ENCODE data around the gene PNPLA3.

PNPLA3 gene

GRCh38 chr22:43885319-43885671 is 38.3 kb upstream of the PNPLA3 start:
- DNase-seq (ENCODE audit: low read depth), result no peak
- no peak for TF ChIP-seq CTCF (conservative IDR thresholded peaks at IDR 0.05; ENCODE audit: low read depth, low read length)
- H3K4me3 ChIP-seq (ENCODE audit: low read depth, low read length), result no peak overlapping the region

- DNase-seq (ENCODE audit: low read depth), result no peak
- no peak for TF ChIP-seq CTCF (conservative IDR thresholded peaks at IDR 0.05; ENCODE audit: low read depth, low read length)
- no peak overlapping the region for H3K4me3 ChIP-seq (ENCODE audit: low read depth, low read length)
Observed at GRCh38 chr22:43885786-43886185, 37.8 kb upstream of the PNPLA3 start.

GRCh38 chr22:43886231-43886630 is 37.4 kb upstream of the PNPLA3 start:
- DNase-seq (ENCODE audit: low read depth), result no peak
- no peak for TF ChIP-seq CTCF (conservative IDR thresholded peaks at IDR 0.05; ENCODE audit: low read depth, low read length)
- H3K4me3 ChIP-seq (ENCODE audit: low read depth, low read length), result no peak overlapping the region

GRCh38 chr22:43887391-43887790 is 36.2 kb upstream of the PNPLA3 start:
- no peak for TF ChIP-seq CTCF (conservative IDR thresholded peaks at IDR 0.05; ENCODE audit: low read depth, low read length)
- no peak overlapping the region for H3K4me3 ChIP-seq (ENCODE audit: low read depth, low read length)
- DNase-seq (ENCODE audit: low read depth), result no peak

GRCh38 chr22:43888740-43889139 is 34.9 kb upstream of the PNPLA3 start:
- no peak overlapping the region for H3K4me3 ChIP-seq (ENCODE audit: low read depth, low read length)
- no peak for DNase-seq (ENCODE audit: low read depth)
- TF ChIP-seq CTCF (conservative IDR thresholded peaks at IDR 0.05; ENCODE audit: low read depth, low read length), result no peak

GRCh38 chr22:43889201-43889859 is 34.3 kb upstream of the PNPLA3 start:
- no peak for TF ChIP-seq CTCF (conservative IDR thresholded peaks at IDR 0.05; ENCODE audit: low read depth, low read length)
- DNase-seq (ENCODE audit: low read depth), result no peak
- H3K4me3 ChIP-seq (ENCODE audit: low read depth, low read length), result no peak overlapping the region

- peak; percentile 55 for DNase-seq (ENCODE audit: low read depth)
- no peak overlapping the region for H3K4me3 ChIP-seq (ENCODE audit: low read depth, low read length)
- TF ChIP-seq CTCF (conservative IDR thresholded peaks at IDR 0.05; ENCODE audit: low read depth, low read length), result peak; percentile 52
Observed at GRCh38 chr22:43889860-43890253, 33.7 kb upstream of the PNPLA3 start.
